Mucosa of descending colon (tissue), 3 donors: ENCODE results near the gene CAPN10. TPM values are rescaled to one million over a fixed set of nuclear protein-coding genes. Genes with fewer than 3 reads are reported as not detected.

Source experiments
- ATAC-seq: fragments of 200-7000 bp; cut with Tn5 transposase; one replicate; pipeline ENCODE4 v1.9.1; 2020; ENCODE audit warnings: mild to moderate bottlenecking, moderate library complexity
- DNase-seq, 3 donors: peaks; one replicate each; pipeline ENCODE4 v3.0.0-alpha.2; 2020
- H3K36me3 ChIP-seq: fragments of 200-600 bp; one replicate; pipeline ENCODE4 v1.8.0; 2021; ENCODE audit warnings: low read depth, mild to moderate bottlenecking
- H3K4me1 ChIP-seq: fragments of 200-600 bp; one replicate; pipeline ENCODE4 v1.8.0; 2021; ENCODE audit warnings: low read depth, mild to moderate bottlenecking
- H3K4me3 ChIP-seq: fragments of 200-600 bp; one replicate; pipeline ENCODE4 v1.8.0; 2021; ENCODE audit warnings: mild to moderate bottlenecking
- H3K9me3 ChIP-seq: fragments of 200-600 bp; one replicate; pipeline ENCODE4 v1.8.0; 2021; ENCODE audit warnings: mild to moderate bottlenecking
- intact Hi-C, 2 donors: fragments of 100-400 bp; cut with DNase I in 1 of 2; cut with micrococcal nuclease in 1 of 2; formaldehyde crosslinking; loops; one replicate each; pipeline versions ENCODE4 v1.11.0 to v1.11.1; 2022; cut with DNase I, micrococcal nuclease
- total RNA-seq, 3 donors: library from RNA; stranded (reverse); fragmentation: NEBNext Ultra II Directional in 2 of 3; extraction: Animal tissue kit (Norgen Biotek cat#: 25700) in 2 of 3; gene quantifications; one replicate each; pipeline versions ENCODE4 v1.2.1 to v1.2.4, GENCODE V29; 2021 to 2023
- TF ChIP-seq, protein P1 (sequence below): fragments of 200-600 bp; IDR thresholded peaks from one replicate; pipeline ENCODE4 v1.8.0; 2022; ENCODE audit warnings: antibody characterized with exemption, mild to moderate bottlenecking
- donor health status: DM: no; HTN: no; CAD: no; lungs with moderate emphysema.
- donor health status: DM: no; HTN: no; CAD: no.
- donor health status: DM: no; HTN: yes; CAD: no.

CAPN10 gene
- total RNA-seq, 3 donors from 2014 or later: 34.0 to 55.5 (median 40.4) TPM

DNA sequence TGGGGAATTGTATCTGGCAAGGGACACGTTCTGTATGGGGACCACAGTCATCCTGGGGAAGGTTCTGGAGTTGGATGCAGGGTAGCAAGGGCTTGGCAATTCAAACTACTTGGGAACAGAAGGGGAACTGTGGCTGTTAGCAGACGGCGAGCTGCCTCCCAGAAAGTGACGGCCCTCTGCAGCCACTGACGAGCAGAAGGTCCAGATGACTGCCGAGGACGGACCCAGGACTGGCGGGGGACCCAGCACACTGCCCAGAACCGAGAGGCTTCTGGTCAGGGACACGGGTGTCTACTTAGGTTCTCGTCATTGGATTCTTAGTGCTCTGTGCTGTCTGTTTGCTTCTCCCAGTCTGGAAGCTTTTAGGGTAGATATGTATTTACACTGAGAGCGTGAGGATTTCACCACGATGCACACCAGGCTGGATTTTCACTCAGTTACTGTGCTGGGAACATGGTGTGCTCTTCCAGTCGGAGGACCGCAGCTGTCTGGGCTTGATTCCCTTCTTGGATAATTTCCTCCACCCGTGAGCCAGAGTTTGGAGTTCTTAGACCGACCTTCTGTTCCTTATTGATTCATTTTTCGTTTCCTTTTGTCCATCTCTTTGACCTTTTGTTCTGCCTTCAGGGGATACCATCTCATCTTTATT lies 52.1 kb downstream of the CAPN10 start:
- ATAC-seq: peak; percentile 6
- Histone ChIP-seq H3K4me3 (no peak overlapping the region), H3K36me3 (no peaks in the 10 kb centered on the region), H3K4me1 (no peaks in the 10 kb centered on the region), H3K9me3 (peaks cover 4% of the 10 kb centered on the region)
- peak in 1 of 3 donors; percentile 12 for DNase-seq
- TF ChIP-seq, protein P1, sequence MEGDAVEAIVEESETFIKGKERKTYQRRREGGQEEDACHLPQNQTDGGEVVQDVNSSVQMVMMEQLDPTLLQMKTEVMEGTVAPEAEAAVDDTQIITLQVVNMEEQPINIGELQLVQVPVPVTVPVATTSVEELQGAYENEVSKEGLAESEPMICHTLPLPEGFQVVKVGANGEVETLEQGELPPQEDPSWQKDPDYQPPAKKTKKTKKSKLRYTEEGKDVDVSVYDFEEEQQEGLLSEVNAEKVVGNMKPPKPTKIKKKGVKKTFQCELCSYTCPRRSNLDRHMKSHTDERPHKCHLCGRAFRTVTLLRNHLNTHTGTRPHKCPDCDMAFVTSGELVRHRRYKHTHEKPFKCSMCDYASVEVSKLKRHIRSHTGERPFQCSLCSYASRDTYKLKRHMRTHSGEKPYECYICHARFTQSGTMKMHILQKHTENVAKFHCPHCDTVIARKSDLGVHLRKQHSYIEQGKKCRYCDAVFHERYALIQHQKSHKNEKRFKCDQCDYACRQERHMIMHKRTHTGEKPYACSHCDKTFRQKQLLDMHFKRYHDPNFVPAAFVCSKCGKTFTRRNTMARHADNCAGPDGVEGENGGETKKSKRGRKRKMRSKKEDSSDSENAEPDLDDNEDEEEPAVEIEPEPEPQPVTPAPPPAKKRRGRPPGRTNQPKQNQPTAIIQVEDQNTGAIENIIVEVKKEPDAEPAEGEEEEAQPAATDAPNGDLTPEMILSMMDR: no peak
- intact Hi-C loops: no loop called here

DNA sequence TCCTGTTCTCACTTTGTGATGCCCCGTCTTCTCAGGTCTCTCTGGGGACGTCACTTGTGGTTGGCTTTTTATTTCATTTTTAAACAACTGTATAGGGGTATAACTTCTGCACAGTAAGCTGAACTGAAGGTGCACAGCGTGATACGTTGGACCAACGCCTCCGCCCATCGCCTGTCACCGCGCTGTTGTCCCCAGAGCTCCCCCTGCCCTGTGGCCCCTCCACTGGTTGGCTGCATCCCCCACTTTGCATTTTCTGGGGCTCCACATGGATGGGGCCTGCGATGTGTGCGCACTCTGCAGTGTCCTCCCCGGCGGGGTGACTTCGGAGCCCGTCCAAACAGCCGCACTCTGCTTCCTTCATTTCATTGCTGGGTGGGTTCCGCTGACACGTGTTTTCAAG lies 53.0 kb downstream of the CAPN10 start:
- Histone ChIP-seq H3K4me3 (no peak overlapping the region), H3K4me1 (no peaks in the 10 kb centered on the region), H3K9me3 (no peaks in the 10 kb centered on the region), H3K36me3 (no peaks in the 10 kb centered on the region)
- ATAC-seq (no peak), DNase-seq (peak in 1 of 3 donors; percentile 16)
- TF ChIP-seq, protein P1: no peak
- intact Hi-C loops: no loop called here

DNA sequence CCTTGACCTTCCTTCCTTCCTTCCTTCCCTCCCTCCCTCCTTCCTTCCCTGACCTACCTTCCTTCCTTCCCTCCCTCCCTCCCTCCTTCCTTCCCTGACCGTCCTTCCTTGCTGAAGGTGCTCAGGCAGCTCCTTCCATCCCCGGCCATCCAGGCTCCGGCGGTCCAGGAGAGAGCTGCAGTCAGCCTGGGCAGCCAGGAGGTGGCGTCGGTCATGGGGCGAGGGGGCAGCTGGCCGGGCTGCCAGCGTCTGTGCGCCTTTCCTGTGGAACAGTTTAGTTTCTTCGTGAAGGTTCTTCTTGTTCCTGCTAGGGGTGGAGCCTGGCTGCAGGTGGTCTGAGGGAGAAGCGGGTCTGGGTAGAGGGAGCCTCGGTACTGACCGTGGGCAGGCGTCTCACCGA lies 54.4 kb downstream of the CAPN10 start:
- Histone ChIP-seq H3K4me3 (no peak overlapping the region), H3K9me3 (no peaks in the 10 kb centered on the region), H3K36me3 (no peaks in the 10 kb centered on the region), H3K4me1 (no peaks in the 10 kb centered on the region)
- TF ChIP-seq, protein P1: peak; percentile 52
- peak; percentile 88 for ATAC-seq
- intact Hi-C loops: no loop called here
- peak in 2 of 3 donors; percentile 64 to 82 for DNase-seq

DNA sequence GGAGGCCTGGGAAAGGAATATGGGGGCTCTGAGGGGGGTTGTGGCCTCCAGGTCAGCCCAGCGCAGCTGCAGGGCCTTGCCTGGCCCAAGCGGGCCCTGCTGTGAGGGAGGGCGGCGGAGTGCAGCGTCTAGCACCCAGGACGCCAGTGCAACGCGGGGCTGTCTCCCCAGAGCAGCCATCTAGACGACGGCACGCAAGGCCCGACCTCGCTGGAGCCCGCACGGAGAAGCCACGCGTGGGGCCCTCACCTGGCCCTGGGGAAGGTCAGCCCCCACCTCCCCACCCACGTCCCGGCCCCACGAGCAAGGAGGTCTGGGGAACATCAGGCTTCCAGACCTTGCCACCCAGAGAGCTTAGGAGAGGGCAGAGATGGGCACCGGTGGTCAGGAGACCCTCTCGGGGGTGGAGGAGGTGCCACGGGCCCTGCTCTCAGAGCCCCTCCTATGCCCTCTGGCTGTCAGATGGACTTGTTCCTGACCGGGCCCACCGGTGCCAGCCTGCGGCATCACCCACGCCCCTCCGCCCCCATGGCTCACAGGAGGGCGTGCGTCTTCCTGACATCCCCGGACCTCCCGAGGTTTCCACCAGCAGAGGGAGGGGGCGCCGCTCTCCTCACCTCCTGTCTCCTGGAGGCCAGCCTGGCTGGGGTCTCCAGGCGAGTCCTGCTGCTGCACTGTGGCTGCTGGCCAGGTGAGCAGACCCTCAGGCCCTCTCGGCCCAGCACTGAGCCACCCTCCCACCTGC lies 55.7 kb downstream of the CAPN10 start:
- Histone ChIP-seq H3K36me3 (no peaks in the 10 kb centered on the region), H3K4me1 (no peaks in the 10 kb centered on the region), H3K4me3 (no peak overlapping the region), H3K9me3 (no peaks in the 10 kb centered on the region)
- DNase-seq: peak in 2 of 3 donors; percentile 19 to 42
- ATAC-seq: no peak
- intact Hi-C loops: no loop called here
- TF ChIP-seq, protein P1: no peak

DNA sequence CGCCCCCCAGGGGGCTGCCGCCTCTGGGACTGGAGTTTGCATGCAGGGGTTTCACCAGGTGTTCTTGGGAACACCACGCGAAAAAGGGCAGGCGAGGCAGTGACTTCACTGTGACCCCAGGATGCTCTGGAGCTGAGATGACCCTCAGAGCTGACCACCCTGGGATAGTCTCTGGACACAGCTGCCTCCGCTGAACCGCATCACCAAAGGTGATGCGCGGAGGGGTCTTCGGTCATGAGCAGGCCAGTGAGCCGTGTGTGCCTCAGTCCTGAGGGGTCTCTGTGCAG lies 56.2 kb downstream of the CAPN10 start:
- H3K4me1 ChIP-seq: no peaks in the 10 kb centered on the region
- ATAC-seq (no peak), DNase-seq (peak in 1 of 3 donors; percentile 9)
- intact Hi-C loops: no loop called here
- no peaks in the 10 kb centered on the region for H3K9me3 ChIP-seq
- TF ChIP-seq, protein P1: no peak
- H3K36me3 ChIP-seq: no peaks in the 10 kb centered on the region
- no peak overlapping the region for H3K4me3 ChIP-seq
